Measurements from ENCODE around the gene NDUFB11.

DNA sequence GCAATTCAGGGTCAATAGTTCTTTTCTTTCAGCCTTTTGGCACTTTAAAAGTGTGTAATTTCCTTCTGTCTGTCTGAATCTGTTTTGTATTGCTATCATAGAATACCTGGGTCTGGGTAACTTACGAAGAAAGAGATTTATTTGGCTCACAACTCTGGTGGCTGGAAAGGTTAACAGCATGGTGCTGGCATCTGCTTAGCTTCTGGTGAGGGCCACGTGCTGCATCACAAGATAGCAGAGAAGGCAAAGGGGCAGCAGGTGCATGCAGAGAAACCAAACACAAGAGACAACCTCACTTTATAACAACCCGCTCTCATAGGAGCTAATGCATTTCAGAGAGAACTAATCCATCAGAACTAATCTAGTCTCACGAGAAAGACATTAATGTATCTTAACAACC lies 47.5 kb downstream of the NDUFB11 start:
- TF ChIP-seq SPI1 (IDR thresholded peaks at IDR 0.05; ENCODE audit: borderline replicate concordance, low read depth) (no peak), POLR2AphosphoS5 (IDR thresholded peaks at IDR 0.05; ENCODE audit: low read depth) (no peak)
- TF ChIP-seq, protein P1, sequence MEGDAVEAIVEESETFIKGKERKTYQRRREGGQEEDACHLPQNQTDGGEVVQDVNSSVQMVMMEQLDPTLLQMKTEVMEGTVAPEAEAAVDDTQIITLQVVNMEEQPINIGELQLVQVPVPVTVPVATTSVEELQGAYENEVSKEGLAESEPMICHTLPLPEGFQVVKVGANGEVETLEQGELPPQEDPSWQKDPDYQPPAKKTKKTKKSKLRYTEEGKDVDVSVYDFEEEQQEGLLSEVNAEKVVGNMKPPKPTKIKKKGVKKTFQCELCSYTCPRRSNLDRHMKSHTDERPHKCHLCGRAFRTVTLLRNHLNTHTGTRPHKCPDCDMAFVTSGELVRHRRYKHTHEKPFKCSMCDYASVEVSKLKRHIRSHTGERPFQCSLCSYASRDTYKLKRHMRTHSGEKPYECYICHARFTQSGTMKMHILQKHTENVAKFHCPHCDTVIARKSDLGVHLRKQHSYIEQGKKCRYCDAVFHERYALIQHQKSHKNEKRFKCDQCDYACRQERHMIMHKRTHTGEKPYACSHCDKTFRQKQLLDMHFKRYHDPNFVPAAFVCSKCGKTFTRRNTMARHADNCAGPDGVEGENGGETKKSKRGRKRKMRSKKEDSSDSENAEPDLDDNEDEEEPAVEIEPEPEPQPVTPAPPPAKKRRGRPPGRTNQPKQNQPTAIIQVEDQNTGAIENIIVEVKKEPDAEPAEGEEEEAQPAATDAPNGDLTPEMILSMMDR (IDR thresholded peaks at IDR 0.05; ENCODE audit: insufficient read depth, low read length): no peak

Data from HL-60 (cell line).